Measurements from ENCODE around the gene ITGA3.

Gene ITGA3

DNA sequence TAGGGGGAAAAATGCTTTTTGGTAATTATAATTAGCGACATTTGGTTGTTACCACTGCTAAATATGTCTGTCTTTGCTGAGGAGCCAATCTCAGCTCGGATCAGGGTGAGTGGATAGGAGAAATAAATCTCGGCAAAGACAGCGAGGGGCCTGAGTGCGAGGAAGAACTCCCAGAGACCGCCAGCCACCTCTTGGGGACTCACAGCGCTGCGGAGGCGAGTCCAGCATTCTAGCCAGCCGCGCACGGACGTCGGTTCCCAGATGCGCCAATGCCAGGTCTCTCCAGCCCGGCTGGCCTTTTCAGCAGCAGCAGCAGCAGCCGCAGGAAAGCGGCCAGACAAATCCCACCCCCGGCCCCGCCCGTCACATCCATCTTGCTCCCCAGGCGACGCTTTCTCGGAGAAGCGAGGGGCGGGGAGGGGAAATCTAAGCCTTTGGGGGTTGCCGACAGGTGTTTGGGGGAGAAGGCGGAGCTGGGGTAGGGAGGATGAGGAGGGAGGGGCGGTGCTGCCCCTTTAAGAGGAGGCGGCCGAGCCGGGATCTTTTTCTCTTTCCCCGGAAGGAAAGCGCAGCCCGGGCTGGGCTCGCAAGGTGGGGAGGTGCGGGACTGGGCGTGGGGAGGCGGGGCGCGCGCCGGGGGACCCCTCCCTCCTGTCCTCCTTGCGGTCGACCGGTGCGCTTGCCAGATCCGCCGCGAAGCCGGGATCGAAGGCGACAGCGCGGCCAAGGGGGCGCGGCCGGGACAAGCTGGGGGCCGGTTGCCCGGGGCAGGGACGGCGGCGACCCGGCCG lies at the start of gene ITGA3:
Gene ITGA3, plus strand, starts transcription at position 685 of the 791 bp plus-strand sequence. CDS start 330 bp downstream, outside the sequence.
- in situ Hi-C loops (cut with HindIII; ENCODE audit: low sequenced_read_pairs): no loop called here

DNA sequence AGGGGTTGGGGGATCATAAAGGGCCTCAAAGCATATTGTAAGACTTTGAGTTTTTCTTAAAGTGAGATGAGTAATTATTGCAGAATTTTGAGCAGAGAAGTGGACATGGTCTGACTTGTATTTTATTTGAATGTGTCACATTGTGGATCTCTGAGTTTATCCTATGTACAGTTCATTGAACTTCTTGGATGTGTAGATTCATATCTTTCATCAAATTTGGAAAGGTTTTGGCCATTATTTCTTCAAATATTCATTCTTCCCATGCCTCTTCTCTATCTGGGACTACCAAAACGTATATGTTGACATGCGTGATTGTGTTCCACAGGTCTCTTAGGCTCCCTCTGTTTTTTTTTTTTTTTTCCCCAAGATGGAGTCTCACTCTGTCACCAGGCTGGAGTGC lies 46.6 kb upstream of the ITGA3 start:
- in situ Hi-C loops (cut with HindIII; ENCODE audit: low sequenced_read_pairs): no loop called here

DNA sequence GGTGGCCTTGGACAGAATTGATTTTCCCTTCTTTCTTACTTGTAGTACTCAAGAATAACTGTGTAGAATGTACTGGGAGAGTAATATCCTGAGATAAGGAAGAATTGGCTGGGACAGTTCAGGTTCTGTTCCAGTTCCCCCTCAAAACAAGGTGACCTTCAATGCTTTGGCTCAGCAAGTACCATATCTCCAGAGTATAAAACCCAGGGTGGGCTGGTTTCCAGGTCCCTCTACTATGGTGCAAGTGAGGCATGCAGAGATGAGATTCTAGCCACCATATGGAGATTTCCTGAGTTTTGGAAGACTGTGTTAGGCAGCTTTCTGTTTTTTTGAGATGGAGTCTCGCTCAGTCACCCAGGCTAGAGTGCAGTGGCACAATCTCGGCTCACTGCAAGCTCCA lies 42.8 kb upstream of the ITGA3 start:
- in situ Hi-C loops (cut with HindIII; ENCODE audit: low sequenced_read_pairs): no loop called here

DNA sequence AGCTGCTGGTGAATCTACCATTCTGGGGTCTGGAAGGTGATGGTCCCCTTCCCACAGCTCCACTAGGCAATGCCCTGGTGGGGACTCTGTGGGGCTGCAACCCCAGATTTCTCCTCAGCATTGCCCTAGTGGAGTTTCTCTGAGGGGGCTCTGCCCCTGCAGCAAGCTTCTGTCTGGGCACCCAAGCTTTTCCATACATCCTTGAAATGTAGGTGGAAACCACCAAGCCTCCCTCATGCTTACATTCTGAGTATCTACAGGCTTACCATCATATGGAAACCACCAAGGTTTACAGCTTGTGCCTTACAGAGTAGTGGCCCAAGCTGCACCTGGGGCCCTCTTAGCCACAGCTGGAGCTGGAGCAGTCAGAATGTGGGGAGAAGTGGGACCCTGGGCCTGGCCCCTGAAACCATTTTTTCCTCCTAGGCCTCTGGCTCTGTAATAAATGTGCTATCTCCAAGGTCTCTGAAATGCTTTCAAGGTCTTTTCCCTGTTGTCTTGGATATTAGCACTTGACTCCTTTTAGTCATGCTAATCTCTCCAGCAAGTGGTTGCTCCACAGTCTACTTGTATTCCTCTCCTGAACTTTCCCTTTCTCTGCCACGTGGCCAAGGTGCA lies 41.3 kb upstream of the ITGA3 start:
- in situ Hi-C loops (cut with HindIII; ENCODE audit: low sequenced_read_pairs): no loop called here

DNA sequence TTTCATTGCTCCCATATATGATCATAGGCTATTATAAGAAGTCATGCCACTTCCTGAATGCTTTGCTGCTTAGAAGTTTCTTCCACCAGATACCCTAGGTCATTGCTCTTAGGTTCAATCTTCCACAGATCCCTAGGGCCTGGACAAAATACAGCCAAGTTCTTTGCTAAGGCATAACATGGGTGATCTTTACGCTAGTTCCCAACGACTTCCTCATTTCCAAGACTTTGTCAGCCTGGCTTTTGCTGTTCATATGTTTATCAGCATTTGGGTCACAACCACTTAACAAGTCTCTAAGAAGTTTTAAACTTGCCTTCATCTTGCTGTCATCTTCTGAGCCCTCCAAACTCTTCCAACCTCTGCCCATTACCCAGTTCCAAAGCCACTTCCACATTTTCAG lies 40.8 kb upstream of the ITGA3 start:
- in situ Hi-C loops (cut with HindIII; ENCODE audit: low sequenced_read_pairs): no loop called here

DNA sequence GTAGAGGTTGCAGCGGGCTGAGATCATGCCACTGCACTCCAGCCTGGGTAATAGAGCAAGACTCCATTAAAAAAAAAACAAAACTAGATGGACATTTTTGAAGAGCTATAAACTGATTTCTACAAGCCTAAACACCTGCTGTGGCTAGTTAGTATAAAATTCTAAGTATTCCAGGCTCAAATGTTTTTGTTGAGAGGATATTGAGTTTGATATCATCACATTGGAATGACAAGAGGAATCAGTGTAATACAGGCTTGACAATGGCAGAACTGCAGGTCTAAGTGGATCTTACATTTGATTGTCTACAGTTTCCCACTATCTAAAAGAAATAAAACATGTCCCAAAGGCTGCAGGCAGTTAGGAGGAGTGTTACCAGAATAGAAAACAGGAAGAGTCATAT lies 37.0 kb upstream of the ITGA3 start:
- in situ Hi-C loops (cut with HindIII; ENCODE audit: low sequenced_read_pairs): no loop called here

DNA sequence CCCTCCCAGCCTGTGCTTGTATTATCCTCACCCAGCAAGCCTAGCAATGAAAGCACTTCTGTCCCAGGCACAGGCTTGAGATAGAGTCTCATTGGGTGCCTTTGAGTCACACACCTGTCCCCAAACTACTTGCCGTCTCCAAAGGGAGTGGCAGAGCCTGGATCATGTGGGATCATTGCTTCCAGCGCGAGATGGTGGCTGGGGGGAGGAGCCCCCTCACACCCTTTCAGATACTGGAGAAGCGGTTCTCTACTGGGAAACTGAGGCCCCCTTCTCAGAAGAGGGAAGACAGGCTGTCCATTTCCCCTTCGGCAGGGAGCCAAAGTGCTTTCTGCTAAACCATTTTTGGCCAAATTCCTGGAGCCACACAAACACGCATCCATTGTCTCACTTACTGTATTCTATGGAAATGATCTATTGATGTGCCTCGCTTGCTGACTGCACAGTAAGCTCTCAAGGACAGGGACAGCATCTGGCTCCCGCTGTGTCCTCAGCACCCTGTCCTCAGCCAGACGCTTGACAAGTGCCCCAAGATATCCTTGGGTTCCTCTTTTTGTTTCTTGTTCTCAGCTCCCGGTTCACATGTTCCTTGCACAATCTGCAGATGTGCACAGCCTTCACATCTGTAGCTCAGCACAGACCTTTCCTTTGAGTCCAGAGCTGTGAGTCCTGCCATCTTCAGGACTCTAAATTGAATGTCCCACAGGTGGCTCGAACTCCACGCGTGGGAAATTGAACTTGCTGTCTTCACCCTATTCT lies 34.9 kb upstream of the ITGA3 start:
- in situ Hi-C loops (cut with HindIII; ENCODE audit: low sequenced_read_pairs): no loop called here

DNA sequence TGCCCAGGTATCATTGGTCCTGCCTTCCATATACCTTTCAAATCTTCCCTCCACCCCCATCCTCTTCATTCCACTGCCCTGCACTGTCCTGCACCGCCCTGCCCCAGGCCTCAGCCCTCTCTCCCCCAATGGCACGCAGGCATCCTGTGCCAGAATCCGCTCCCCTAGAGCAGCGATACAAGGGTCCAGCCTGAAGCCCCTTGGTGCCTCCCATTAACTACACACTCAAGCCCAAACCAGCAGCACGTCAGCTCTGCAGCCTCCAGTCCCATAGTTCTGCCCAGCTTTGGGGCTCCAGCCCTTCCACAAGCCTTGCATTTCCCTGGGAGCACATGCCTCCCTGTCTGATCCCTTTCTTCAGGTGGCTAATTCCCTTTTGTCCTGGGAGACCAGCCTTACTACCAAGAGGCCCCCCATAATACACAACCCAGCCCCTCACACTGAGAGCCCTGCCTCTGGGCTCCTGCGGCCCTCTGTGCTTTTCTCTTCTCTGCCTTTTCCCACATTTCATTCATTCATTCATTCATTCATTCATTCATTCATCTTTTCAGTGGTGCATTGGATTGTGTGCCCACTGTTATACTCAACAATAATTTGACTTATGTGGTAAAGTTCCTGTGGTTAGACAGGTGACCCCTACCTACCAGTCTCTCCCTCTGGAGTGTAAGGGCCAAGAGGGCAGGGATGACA lies 34.1 kb upstream of the ITGA3 start:
- in situ Hi-C loops (cut with HindIII; ENCODE audit: low sequenced_read_pairs): no loop called here

DNA sequence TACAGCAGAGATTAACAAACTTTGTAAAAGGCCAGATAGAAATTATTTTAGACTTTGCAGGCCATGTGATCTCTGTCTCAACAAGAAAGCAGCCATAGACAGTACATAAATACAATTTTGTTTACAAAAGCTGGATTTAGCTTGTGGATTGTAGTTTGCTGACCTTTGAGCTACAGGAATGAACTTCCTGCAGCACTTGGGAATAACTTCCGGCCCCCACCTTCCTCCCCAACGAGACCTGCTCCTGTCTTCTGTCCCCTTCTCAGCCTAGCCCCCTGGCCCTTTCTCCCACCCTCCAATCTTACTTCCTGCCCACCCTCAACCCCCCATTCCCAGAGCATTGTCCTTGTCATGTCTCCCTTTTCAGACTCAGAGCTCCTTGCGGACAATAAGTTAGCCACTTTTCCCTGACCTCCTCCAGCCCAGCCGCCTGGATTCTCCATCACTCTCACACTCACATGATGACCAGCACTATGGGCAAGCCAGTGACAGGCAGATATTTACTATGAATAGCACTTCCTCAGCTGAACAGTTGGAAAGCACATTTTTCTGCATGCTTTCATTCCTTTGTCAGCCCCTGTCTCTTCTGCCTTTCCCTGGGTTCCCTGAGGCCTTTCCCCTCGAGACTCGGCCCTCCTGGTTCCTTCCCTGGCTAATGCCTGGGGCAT lies 33.3 kb upstream of the ITGA3 start:
- in situ Hi-C loops (cut with HindIII; ENCODE audit: low sequenced_read_pairs): no loop called here

DNA sequence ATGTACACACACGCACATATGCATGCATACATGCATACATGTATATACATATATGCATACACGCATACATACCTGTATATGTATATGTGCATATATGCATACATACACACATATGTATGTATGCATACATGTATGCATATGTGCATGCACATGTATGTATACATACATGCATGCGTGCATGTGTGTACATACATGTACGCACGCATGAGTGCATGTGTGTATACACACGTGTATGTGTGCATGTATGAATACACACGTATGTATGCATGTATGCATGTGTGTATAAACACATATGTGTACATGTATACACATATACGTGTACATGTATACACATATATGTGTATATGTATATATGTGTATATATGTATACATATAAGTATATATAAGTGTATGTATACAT lies 32.4 kb upstream of the ITGA3 start:
- in situ Hi-C loops (cut with HindIII; ENCODE audit: low sequenced_read_pairs): no loop called here

DNA sequence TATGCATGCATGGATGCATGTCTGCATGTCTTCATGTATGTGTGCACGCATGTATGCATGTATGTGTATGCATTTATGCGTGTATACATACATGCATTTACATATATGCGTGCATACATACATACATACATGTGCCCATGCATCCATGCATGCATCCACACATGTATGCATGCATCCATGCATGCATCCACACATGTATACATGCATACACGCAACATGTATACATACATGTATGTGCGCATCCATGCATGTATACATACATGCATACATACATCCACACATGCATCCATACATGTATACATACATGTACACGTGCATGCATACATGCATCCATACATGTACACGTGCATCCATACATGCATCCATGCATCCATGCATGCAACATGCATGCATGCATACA lies 31.1 kb upstream of the ITGA3 start:
- in situ Hi-C loops (cut with HindIII; ENCODE audit: low sequenced_read_pairs): no loop called here

DNA sequence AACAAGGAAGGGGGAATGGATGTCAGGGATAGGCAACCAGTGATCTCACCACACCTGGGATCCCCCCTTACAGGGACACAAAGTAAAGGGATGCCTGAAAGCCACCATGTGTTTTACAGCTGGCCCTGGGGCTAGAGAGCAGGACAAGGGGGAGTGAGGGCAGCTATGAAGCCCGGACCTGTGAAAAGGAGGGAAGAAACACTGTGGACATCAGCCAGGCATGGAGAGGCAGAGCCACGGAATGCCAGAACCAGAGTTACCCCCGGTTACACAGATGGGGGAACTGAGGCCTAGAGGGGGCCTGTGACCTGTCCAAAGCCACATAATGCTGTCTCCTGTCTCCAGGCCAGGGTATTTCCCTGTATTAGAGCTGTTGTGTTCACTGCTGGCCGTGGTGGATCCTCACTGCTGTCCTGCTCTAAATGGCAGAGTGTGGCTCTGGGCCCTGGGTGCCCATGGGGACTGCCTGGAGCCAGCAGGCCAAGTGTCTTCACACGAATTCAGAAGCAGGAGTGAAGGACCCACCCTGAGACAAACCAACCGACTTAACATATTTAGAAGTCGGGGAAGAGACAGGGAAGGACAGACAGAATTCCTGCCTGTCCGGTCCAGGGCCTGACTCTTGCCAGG lies 29.7 kb upstream of the ITGA3 start:
- in situ Hi-C loops (cut with HindIII; ENCODE audit: low sequenced_read_pairs): no loop called here

DNA sequence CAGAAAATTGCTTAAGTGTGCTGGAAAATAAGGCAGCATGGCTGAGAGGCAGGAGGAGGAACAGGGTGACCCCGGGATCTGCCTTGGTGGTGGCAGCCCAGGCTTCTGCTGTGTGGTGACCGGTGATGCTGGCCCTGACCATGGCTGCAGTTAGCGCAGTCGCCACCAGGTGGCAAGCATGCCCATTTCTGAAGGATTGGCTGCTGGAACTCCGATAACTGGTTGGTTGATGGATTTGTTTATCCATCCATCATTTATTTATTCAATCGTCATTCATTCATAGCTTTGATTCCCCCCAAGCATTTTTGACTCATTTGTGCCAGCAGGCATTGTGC lies 29.1 kb upstream of the ITGA3 start:
- in situ Hi-C loops (cut with HindIII; ENCODE audit: low sequenced_read_pairs): no loop called here

DNA sequence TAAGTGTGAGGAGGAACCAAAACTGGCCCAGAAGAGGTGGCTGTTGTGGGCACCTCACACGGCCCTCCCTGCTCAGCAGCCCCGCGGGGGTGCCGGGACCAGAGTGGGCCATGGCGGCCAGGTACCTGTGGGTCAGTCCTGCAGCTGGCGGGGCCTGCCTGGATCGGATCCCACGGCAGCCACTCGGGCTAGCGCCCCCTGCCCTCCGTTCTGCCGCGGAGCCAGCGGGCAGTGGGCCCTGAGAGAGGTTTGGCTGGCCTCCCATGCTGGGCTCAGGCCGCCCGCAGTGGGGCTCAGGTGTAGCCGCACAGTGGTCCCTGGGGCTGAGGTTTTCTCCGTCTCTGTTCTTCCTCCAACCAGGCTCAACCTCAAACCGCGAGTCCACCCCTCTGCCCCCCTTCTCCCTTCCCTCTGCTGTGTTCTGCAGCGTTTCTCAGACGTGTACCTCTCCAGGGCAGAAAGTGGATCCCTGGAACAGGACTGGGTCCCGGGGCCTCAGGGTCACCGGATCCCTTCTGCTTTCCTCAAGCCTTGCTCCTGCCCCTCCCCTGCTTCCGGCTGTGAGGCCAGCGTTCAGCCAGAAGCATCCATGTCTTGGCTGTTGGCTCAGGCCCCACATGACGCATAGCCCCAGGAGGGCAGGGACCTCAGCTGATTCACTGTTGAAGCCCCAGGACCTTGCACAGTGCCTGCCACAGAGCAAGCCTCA lies 28.6 kb upstream of the ITGA3 start:
- in situ Hi-C loops (cut with HindIII; ENCODE audit: low sequenced_read_pairs): no loop called here

DNA sequence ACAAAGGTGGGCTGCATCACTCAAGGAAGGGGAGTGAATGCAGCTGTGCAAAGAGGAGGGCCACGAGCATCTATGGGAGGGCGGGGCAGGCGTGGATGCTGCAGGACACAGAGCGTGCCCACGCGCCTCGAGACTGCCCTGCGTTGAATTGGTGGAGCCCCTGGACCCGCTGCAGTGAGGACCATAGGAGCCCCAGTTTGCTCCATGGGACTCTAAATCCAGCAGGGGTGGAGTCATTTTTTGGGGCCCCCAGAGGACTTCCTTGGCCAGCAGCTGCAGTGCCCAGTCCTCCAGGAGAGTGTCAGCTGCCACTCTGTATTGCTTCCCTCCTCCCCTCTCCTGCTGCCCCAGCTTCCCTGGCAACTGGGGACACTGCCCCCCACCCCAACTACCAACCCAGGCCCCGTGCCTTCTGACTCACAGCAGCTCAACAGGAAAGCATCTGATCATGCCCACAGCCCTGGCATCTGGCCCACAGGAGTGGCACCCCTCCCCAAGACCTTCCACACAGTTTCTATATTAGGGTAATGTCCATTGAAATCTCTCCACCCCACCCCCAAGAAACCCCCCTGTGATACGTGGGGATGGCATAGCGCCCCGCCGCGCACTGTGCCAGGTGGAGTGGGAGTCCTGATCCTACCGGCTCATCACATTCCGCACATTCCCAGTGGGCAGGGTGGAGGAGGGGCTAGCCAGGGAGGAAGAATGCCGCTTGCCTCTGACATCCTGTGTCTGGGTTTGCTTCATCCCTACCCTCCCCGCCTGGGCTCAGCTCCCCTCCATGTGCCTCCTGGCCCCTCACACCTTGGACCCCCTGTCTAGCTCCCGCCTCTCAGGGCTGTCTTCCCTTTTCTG lies 27.8 kb upstream of the ITGA3 start:
- in situ Hi-C loops (cut with HindIII; ENCODE audit: low sequenced_read_pairs): no loop called here

DNA sequence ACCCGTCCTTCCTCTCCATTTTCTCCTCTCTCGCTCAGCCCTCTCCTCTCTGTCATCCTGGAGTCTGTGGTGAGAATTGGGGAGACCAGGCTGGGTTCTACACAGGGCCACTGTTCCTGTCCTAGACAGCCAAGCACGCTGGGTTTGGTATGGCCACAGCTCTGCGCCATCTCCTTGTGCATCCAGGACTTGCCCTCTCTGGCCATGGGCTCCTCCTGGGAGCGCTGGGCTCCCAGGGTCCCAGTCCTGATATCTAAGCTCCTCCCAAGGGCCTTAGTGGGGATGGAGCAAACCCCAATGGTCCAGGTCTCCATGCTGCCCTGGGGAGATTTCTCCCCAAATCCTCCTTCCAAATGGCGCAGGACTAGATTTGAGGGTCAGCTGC lies 27.2 kb upstream of the ITGA3 start:
- in situ Hi-C loops (cut with HindIII; ENCODE audit: low sequenced_read_pairs): no loop called here

DNA sequence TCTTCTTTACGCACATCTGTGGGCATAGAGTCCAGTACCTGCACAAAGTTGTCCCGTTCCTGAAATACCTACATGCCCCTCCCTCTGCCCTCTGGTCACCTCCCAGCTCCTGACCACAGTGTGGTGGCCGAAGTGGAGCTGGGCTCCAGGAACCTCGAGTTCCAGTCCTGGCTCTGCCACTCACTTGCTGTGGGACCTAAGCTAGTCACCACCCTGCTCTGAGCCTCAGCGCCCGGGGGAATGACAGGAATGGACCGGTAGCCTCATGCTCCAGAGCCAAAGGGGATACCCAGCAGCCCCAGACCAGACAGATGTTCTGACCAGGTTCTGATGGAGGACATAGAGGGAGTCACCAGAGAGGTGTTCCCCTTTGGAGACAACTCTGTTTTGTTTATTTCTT lies 26.7 kb upstream of the ITGA3 start:
- in situ Hi-C loops (cut with HindIII; ENCODE audit: low sequenced_read_pairs): no loop called here

DNA sequence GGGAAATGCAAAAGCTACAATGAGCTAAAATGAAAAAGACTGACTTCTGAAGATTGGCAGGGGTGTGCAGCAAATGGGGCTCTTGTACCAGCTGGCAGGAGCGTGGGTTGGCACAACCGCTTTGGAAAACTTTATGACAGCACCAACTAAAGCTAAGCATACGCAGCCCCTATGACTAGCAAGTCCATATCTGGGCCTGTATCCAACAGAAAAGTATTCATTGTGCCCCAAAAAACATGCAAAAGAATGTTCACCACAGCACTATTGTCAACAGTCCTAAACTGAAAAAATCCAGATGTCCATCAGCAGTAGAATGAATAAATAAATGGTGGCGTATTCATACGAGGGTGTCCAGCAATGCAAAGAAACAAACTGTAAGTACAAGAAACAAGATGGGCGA lies 22.6 kb upstream of the ITGA3 start:
- in situ Hi-C loops (cut with HindIII; ENCODE audit: low sequenced_read_pairs): no loop called here
